Glomerular endothelial cell (primary cell): ENCODE measurements around the gene TRAPPC4. TPM values are rescaled to one million over a fixed set of nuclear protein-coding genes. Genes with fewer than 3 reads are reported as not detected.
"Not testable (repeated sequence)": the region's sequence is repeated elsewhere in the genome, so short reads cannot be mapped to it uniquely, and the experiment has no call there.

Experiments
- DNase-seq: peaks from one replicate; pipeline ENCODE4 v3.0.0-alpha.2; 2011; ENCODE audit warnings: low read depth, low spot score; ENCODE audit errors: extremely low read depth
- total RNA-seq: library from RNA; depleted of rRNA; stranded (reverse); fragments of >200 nt; gene quantifications from 2 replicates; pipeline ENCODE4 v1.2.3, GENCODE V29; 2015

TRAPPC4 gene, protein sequence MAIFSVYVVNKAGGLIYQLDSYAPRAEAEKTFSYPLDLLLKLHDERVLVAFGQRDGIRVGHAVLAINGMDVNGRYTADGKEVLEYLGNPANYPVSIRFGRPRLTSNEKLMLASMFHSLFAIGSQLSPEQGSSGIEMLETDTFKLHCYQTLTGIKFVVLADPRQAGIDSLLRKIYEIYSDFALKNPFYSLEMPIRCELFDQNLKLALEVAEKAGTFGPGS
- 76.3 and 91.1 TPM in 2 replicates for total RNA-seq

- DNase-seq = peak; percentile 82
Measured at GRCh38 chr11:119018074-119018938, at the start of gene TRAPPC4, which contains the start of gene RPS25. TRAPPC4 (plus strand) TSS chr11:119018766; CDS start chr11:119018796, 30 bp downstream. RPS25 (minus strand) TSS chr11:119018343; CDS start chr11:119018284, 59 bp downstream.

DNA sequence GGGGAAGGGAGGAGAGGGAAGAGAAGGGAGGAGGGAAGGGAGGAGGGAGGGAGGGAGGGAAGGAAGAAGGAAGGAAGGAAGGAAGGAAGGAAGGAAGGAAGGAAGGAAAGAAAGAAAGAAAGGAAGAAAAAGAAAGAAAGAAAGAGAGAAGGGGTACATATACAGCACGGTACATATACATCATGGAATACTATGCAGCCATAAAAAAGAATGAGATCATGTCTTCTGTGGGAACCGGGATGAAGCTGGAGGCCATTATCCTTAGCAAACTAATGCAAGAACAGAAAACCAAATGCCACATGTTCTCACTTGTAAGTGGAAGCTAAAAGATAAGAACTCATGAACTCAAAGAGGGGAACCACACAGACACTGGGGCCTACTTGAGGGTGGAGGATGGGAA is 49.1 kb upstream of the TRAPPC4 start:
- DNase-seq = not testable (repeated sequence)

GRCh38 chr11:118971646-118972045 is 46.9 kb upstream of the TRAPPC4 start, which contains the start of gene FOXR1:
FOXR1 (plus strand) TSS chr11:118971761; CDS start chr11:118971932, 171 bp downstream.
- DNase-seq = no peak

- DNase-seq = no peak
Measured at GRCh38 chr11:118973985-118974384, 44.6 kb upstream of the TRAPPC4 start.

DNA sequence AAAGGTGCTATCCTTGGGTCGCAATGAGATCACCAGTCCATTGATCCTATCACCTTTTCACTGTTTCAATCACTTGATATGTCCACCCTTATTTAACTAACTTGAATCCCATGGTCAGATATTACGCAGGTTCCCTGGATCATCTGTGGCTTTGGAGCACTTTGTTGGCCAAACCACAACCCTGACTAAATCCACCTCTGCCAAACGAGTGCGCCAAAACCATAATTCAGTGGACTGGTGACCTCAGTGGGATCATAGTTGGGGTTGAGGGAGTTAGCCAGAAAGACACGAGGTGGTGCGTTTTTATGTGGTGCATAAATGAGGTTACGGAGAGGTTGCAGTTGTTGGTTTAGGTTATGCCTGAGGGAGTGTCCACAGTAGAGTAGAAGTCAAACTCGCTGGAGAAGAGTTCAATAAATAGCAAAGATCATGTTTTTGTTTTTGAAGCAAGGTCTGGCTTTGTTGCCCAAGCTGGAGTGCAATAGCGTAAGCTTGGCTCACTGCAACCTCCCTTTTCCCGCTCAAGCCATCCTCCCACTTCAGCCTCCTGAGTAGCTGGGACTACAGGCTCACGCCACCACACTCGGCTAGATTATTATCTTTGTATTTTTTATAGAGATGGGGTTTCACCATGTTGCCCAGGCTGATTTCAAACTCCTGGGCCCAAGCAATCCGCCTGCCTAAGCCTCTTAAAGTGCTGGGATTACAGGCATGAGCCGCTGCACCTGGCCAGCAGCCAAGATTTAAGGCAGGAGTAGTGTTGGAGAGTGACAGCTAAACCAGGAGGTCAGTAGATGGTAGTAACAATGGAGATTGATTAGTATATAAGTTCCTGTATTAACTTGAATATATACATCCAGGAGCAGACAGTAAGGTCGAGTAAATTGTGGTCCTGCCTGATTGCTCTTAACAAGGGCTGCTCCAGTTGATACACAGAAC is 42.5 kb upstream of the TRAPPC4 start:
- DNase-seq = no peak

GRCh38 chr11:118979434-118979833 is 39.1 kb upstream of the TRAPPC4 start:
- no peak for DNase-seq

GRCh38 chr11:118980191-118980881 is 38.2 kb upstream of the TRAPPC4 start:
- no peak for DNase-seq

GRCh38 chr11:118984337-118984736 is 34.2 kb upstream of the TRAPPC4 start:
- not testable (repeated sequence) for DNase-seq

GRCh38 chr11:118984825-118985224 is 33.7 kb upstream of the TRAPPC4 start:
- no peak for DNase-seq

DNA sequence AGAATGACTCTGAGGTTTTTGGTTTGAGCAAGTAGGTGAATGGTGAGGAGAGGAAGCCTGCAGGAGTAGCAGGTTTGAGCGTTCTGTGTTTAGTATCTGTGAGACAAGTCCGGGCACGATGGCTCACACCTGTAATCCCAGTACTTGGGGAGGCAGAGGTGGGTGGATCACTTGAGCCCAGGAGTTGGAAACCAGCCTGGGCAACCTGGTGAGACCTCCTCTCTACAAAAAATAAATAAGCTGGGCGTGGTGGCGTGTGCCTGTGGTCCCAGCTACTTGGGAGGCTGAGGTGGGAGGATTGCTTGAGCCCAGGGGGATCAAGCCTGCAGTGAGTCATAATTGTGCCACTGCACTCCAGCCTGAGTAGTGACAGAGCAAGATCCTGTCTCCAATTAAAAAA is 30.3 kb upstream of the TRAPPC4 start:
- DNase-seq = no peak

GRCh38 chr11:118991486-118992038 is 27.0 kb upstream of the TRAPPC4 start:
- DNase-seq = not testable (repeated sequence)

DNA sequence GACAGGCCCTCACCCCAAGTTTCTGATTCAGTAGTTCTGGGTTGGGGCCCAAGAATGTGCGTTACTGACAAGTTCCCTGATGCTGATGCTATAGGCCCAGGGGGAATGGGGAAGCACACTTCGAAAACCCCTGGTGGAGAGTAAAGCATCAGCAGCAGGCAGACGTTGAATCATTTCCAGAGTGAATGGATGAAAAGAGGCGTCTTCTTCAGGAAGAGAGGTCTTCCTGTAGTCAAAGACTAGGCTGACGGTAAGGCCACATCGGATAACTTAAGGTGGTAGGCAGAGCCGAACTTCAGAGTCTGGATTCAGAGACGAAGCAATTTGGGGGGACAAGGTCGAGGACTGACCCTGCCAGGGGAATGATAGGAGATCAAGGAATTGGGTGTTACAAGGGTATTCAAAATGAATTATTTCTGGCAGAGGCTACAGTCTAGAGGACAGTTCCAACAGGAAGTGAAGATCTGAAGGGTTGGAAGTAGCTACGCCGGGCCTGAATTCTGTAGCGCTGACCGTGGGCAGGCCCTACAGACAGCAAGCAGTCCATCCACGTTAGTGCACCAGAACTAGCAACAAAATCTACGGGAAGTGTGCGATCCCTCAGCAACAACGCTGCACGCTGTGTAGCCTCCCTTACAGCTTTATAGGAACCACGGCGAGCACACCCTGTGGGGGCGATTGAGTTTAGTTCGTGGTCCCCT is 21.5 kb upstream of the TRAPPC4 start:
- DNase-seq = no peak

DNA sequence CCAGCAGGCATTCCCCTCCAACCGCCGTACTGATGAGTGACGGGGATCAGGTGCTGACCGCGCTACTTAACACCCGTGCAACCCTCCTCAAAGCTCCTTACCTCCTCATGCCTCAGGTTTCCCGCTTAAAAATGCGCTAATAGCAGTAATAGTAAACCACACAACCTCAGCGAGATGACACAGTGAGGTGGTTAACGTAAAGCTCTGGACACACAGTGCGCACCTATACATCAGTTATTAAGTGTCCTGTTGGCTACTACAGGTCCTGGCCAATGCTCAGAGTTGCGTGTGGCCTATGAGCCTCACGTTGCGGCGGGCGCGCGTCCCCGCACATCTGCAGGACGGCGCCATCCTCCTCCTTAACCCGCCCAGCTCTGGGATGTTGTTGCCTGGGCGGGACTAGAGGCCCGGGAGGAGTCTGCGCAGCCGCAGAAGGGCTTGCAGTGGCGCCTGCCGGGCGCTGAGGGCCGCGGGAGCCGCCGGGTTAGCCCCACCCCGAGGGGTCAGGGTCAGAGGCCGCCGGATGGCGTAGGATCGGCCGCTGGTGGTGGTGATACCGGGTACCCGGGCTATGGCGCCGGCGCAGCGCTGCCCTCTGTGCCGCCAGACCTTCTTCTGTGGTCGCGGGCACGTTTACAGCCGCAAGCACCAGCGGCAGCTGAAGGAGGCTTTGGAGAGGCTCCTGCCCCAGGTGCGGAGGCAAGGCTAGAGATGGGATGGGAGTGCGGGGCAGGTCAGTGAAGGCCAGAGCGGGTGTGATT is 20.8 kb upstream of the TRAPPC4 start, which contains the start of gene CENATAC:
Gene CENATAC, plus strand, starts transcription at position 512 of the 761 bp plus-strand sequence. Its CDS starts 60 bp downstream, at position 572.
- no peak for DNase-seq

DNA sequence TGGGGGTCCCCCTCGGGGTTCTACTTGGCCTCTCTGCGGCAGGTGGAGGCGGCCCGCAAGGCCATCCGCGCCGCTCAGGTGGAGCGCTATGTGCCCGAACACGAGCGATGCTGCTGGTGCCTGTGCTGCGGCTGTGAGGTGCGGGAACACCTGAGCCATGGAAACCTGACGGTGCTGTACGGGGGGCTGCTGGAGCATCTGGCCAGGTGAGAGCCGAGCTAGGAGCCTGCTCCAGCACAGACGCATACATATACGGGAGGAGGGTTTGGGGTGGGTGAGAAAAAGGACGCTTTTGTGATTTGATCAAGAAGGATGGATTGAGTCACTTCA is 20.2 kb upstream of the TRAPPC4 start:
- no peak for DNase-seq

GRCh38 chr11:118998822-118999221 is 19.7 kb upstream of the TRAPPC4 start:
- DNase-seq = no peak

DNA sequence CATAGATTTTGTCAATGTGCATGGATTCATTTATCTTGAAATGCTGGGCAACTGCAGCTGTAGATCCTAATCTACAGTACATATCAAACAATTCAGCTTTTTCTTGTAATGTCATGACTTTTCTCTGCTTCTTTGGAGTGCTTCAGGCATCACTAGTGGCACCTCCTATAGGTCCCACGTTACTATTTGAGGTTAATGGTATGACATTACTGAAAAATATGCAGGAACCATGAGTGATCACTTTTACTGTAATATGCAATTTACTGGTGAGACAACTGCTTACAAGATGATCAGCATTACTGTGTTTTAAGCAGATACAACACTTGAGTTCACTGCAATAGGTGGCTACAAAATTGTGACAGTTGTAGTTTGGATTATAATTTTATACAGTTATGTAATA is 17.7 kb upstream of the TRAPPC4 start:
- no peak for DNase-seq

DNA sequence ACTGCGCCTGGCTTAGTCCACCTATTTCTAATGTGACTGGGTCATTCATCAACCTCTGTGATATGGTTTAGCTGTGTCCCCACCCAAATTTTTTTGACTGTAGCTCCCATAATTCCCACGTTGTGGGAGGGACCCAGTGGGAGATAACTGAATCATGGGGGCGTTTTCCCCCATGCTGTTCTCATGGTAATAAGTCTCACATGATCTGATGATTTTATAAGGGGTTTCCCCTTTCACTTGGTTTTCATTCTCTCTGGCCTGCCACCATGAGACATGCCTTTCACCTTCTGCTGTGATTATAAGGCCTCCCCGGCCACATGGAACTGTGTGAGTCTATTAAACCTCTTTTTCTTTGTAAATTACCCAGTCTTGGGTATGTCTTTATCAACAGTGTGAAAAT is 11.9 kb upstream of the TRAPPC4 start:
- no peak for DNase-seq

DNA sequence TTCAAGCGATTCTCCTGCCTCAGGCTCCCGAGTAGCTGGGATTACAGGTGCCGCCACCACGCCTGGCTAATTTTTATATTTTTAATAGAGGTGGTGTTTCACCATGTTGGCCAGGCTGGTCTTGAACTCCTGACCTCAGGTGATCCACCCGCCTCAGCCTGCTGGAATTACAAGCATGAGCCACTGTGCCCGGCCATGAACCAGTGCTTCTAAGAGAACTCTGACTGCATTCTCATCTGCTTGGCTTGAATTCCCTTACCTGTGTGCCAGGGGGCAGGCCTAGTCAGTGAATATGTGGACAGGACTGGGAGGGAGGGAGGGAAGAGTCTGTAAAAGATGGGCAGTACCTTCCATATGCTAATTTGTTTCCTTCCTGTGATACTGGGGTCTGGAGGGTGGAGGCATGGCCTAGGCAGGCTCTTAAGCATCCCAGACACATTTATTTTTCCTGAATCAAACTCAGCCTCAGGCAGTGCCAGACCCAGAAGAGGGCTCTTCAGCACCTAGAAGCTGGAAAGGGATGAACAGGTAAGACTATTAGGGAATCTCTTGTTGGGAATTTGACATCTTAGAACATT is 7.0 kb upstream of the TRAPPC4 start:
- no peak for DNase-seq
